ENCODE results near the gene GRB7.

GRB7 gene

GRCh38 chr17:39772415-39772814, 34.7 kb downstream of the GRB7 start:
- no peak for DNase-seq (ENCODE audit: low read depth in 2 of 2)

- DNase-seq (ENCODE audit: low read depth in 2 of 2) = no peak
These were observed 35.5 kb downstream of the GRB7 start for GRCh38 chr17:39772987-39773934.

GRCh38 chr17:39774047-39774446, 36.3 kb downstream of the GRB7 start:
- no peak for DNase-seq (ENCODE audit: low read depth in 2 of 2)

DNA sequence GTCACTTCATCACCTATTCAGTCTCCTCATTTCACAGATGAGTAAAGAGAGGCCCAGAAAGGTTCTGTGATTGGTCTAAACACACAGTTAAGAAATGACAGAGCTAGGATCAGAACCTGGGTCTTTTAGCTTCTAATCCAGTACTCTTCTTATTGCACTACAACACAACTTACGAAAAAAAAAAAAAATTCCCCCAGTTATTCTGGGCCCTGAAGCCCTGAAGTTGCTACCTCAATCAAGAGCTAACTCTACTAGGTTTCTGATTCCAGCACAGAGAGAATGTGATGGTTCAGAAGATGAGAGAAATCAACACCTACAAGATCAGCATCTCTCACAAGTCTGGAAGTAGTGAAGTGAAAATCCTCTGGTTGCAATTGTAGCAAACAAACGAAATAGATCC, 37.3 kb downstream of the GRB7 start:
- DNase-seq (ENCODE audit: low read depth in 2 of 2) = no peak

DNA sequence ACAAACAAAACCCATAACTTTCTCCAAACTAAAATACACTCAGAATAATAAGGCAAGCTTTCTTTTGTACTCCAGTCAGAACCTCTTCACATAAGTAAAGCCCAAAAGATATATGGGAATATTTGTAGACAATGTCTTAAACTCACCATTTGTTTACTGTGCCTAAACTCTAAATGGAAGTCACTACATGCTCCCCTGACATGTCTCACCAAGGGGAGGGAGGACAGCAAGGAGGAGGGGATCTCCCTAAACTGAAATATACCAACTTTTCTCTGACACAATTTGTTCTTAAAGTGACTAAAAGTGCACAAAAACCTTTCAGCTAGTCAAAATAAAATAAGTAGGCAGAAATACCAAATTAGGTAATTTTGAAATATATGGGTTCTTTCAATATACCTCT, 38.5 kb downstream of the GRB7 start:
- DNase-seq (ENCODE audit: low read depth in 2 of 2) = no peak

DNA sequence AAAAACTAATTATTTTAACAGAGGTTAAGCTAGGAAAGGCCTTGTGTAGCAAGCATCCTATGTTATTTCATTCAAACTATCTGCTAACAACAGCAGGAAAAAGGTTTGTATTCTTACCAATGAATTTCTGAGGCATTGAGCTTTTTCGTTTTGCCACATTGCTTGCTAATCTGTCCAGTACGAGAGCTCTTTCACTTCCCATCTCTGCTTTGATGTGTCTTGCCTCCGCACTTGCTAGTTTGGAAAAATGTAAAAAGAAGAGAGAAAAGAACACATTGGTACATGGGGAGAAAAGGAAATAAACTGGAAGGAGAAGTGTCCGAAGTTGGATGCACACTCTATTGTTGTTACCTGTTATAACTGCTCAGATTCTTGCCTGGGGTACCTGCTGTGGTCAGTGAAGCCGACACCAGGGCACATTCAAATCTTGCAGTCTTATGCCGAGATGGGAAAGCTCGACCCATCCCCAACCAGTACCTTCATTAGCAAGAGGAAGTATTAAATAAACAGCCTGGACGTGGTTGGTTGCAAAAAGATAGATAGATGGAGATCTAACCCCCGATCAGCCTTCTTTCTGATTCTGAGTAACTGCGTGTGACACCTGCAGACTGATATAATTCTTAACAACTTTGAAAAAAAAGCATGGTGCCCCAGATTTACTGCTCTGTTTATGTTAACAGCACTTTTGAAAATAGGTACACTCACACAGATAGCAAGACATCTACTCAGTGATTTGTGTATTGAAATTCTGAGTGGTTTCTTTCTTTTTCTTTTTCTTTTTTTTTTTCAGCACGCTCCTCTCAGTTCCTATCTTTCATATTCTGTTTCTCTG, 40.0 kb downstream of the GRB7 start:
- no peak for DNase-seq (ENCODE audit: low read depth in 2 of 2)

DNA sequence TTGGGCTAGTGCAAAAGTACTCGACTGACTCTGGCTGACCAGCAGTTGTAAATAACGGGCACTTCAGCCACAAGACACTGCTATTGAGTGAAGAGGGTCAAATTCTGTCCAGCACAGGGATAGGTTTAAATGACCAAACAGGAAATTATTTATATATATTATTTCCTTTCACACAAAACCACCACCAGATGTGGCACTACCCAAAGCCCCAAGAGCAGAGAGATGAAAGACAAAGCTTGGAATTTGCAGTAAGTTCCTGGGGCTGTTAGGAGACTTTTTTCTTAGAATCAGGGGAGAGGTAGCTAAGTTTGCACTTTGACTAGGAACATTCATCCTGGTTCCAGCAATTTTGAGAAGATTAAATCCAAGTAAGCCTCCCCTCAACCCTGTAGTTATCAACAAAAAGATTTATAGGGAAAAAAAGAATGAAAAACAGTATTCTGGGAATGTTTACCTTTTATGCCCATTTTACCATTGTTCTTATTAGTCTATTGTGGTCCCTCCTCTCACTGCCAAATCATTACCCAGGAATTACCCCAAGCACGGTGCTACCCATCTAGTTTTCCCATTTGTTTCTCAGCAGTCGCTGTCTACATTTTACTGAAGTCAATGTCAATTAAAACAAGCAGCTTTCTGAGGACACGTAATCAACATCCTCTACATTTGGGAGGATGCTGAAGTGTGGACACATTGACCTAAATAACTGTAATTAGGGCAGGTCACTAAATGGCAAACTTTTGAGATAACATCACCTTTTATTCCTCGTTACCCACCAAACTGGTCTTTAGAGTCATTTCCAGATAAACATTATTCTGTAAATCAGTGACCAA, 43.5 kb downstream of the GRB7 start:
- DNase-seq (ENCODE audit: low read depth in 2 of 2) = no peak

- no peak for DNase-seq (ENCODE audit: low read depth in 2 of 2)
These were observed 44.1 kb downstream of the GRB7 start for GRCh38 chr17:39781861-39782213.

- DNase-seq (ENCODE audit: low read depth in 2 of 2) = no peak
These were observed 44.7 kb downstream of the GRB7 start for GRCh38 chr17:39782481-39782880.

- DNase-seq (ENCODE audit: low read depth in 2 of 2) = no peak
These were observed 45.2 kb downstream of the GRB7 start for GRCh38 chr17:39782980-39783379.

GRCh38 chr17:39787041-39787440, 49.3 kb downstream of the GRB7 start:
- no peak for DNase-seq (ENCODE audit: low read depth in 2 of 2)

DNA sequence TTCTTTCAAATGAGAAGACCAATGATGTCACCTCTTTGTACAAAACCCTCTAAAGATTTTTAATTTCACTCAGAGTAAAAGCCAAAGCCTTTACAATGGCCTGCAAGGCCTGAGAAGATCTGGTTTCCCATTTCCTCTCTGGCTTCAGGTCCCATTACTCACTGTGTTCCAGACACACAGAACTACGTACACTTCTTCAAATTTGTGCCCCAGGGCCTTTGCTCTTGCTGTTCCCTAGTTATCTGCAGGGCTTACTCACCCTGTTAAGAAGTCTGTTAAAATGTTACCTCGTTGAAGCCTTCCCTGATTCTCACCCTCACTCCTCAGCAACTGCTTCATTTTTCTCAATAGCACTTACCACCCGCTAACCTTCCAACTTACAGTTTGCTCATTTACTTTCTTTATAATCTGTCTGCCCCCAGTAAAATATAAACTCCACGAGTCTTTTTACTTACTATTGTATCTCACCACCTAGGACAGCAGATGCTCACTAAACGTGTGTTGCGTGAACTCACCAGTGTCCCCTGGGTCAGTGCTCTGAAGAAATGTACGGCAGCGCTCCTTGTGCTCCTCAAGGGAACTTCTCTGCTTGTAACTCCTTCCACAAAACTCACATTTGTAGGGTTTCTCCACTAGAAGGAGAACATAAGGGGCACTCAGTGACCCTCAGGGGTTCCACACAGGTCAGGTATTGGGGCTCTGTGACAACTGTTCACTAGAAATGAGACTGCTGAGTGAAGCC, 50.2 kb downstream of the GRB7 start:
- DNase-seq (ENCODE audit: low read depth in 2 of 2) = no peak

- no peak for DNase-seq (ENCODE audit: low read depth in 2 of 2)
These were observed 53.6 kb downstream of the GRB7 start for GRCh38 chr17:39791111-39791992.

GRCh38 chr17:39792526-39793221, 54.9 kb downstream of the GRB7 start:
- DNase-seq (ENCODE audit: low read depth in 2 of 2) = no peak

- no peak for DNase-seq (ENCODE audit: low read depth in 2 of 2)
These were observed 55.6 kb downstream of the GRB7 start for GRCh38 chr17:39793301-39793872.

DNA sequence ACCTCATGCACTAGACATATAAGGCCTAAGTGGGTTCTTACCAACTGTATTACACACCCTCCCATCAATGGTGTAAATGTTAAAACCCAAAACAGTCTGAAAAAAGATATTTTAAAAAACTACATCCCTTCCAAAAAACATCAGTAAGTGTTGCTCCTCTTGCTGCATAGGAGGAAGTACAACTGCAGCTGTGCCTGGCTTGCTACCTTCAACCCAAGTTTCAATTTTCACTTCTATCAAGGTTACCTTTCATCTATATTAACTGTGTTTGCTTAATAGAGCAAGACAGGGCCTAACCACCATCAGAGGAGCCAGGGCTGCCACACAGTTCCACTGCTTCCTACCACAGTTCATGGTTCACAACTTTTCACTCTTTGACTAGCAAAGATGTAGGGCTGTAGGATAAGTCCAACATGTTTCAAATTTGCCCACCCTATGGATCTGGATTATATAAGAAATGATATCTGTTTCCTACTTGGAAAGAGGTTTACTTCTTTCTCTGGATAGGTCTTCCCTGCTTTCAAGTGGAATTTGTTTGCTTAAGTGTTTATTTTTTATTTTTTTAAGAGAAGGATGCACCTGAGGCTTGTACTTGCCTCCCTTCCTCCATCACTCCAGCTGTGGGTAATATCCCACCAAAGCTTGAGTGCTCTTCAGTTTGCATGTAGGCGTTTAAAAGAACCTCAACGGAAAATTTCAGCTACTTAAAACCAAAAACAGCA, 56.7 kb downstream of the GRB7 start:
- DNase-seq (ENCODE audit: low read depth in 2 of 2) = no peak
